ENCODE data around the gene DUS2.

GRCh38 chr16:67977469-67978227, 45.4 kb upstream of the DUS2 start:
- TF ChIP-seq, protein P1, sequence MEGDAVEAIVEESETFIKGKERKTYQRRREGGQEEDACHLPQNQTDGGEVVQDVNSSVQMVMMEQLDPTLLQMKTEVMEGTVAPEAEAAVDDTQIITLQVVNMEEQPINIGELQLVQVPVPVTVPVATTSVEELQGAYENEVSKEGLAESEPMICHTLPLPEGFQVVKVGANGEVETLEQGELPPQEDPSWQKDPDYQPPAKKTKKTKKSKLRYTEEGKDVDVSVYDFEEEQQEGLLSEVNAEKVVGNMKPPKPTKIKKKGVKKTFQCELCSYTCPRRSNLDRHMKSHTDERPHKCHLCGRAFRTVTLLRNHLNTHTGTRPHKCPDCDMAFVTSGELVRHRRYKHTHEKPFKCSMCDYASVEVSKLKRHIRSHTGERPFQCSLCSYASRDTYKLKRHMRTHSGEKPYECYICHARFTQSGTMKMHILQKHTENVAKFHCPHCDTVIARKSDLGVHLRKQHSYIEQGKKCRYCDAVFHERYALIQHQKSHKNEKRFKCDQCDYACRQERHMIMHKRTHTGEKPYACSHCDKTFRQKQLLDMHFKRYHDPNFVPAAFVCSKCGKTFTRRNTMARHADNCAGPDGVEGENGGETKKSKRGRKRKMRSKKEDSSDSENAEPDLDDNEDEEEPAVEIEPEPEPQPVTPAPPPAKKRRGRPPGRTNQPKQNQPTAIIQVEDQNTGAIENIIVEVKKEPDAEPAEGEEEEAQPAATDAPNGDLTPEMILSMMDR (IDR thresholded peaks at IDR 0.05 in 4 of 5, conservative IDR thresholded peaks at IDR 0.05 in 1 of 5), result no peak
- no peak for TF ChIP-seq POLR2A (IDR thresholded peaks at IDR 0.05)

Data from gastrocnemius medialis (tissue), 4 donors.